Glutamatergic neuron (in vitro differentiated cells): ENCODE results near the gene DNAJA4. TPM values are rescaled to one million over a fixed set of nuclear protein-coding genes. Genes with fewer than 3 reads are reported as not detected.
A peak's percentile ranks its signal among the peaks of the same experiment; 100 is the strongest.

ENCODE experiments used
- DNase-seq: peaks from one replicate; pipeline ENCODE4 v3.0.0; 2022
- H3K27ac Mint-ChIP-seq: one replicate; pipeline ENCODE4 v1.8.0; 2020; ENCODE audit warnings: mild to moderate bottlenecking, mixed read lengths, inconsistent platforms; ENCODE audit not compliant: unreplicated experiment
- H3K27me3 Mint-ChIP-seq: one replicate; pipeline ENCODE4 v1.8.0; 2020; ENCODE audit warnings: mild to moderate bottlenecking, moderate library complexity, mixed read lengths, inconsistent platforms; ENCODE audit not compliant: unreplicated experiment
- H3K36me3 Mint-ChIP-seq: one replicate; pipeline ENCODE4 v1.8.0; 2020; ENCODE audit warnings: mild to moderate bottlenecking, mixed read lengths, inconsistent platforms; ENCODE audit not compliant: unreplicated experiment
- H3K4me1 Mint-ChIP-seq: one replicate; pipeline ENCODE4 v1.8.0; 2020; ENCODE audit warnings: mild to moderate bottlenecking, low read depth, mixed read lengths, inconsistent platforms; ENCODE audit not compliant: unreplicated experiment
- H3K4me3 Mint-ChIP-seq: one replicate; pipeline ENCODE4 v1.8.0; 2020; ENCODE audit warnings: mild to moderate bottlenecking, mixed read lengths, inconsistent platforms; ENCODE audit not compliant: unreplicated experiment
- H3K9me3 Mint-ChIP-seq: one replicate; pipeline ENCODE4 v1.8.0; 2020; ENCODE audit warnings: mild to moderate bottlenecking, moderate library complexity, mixed read lengths, inconsistent platforms; ENCODE audit not compliant: unreplicated experiment
- CTCF ChIP-seq: fragments of 200-600 bp; sonication (generic); IDR thresholded peaks from one replicate; pipeline ENCODE4 v1.5.0; 2021; ENCODE audit not compliant: partially characterized antibody, unreplicated experiment
- total RNA-seq: library from RNA; stranded (reverse); fragmentation: NEBNext Ultra II Directional; extraction: Animal tissue kit (Norgen Biotek cat#: 25700); gene quantifications from one replicate; pipeline ENCODE4 v1.2.1, GENCODE V29; 2021; ENCODE audit not compliant: unreplicated experiment

Gene DNAJA4
- total RNA-seq, 1 donor from 2014 or later = 2.4 TPM

- no peak for TF ChIP-seq CTCF
- peaks cover 7% of the 10 kb centered on the region for H3K27me3 Mint-ChIP-seq
- no peaks in the 10 kb centered on the region for H3K36me3 Mint-ChIP-seq
- peak overlapping the region; percentile 16 for H3K4me3 Mint-ChIP-seq
- DNase-seq = no peak
- peaks cover 17% of the 10 kb centered on the region for H3K4me1 Mint-ChIP-seq
- H3K9me3 Mint-ChIP-seq = peaks cover 3% of the 10 kb centered on the region
- peak overlapping the region; percentile 76 for H3K27ac Mint-ChIP-seq
These were observed 18.0 kb downstream of the DNAJA4 start for GRCh38 chr15:78282324-78282723.

- DNase-seq = no peak
- H3K4me3 Mint-ChIP-seq = no peak overlapping the region
- H3K27ac Mint-ChIP-seq = no peak overlapping the region
- H3K9me3 Mint-ChIP-seq = peaks cover 3% of the 10 kb centered on the region
- H3K27me3 Mint-ChIP-seq = peaks cover 6% of the 10 kb centered on the region
- no peaks in the 10 kb centered on the region for H3K36me3 Mint-ChIP-seq
- TF ChIP-seq CTCF = no peak
- H3K4me1 Mint-ChIP-seq = peaks cover 17% of the 10 kb centered on the region
These were observed 20.4 kb downstream of the DNAJA4 start for GRCh38 chr15:78284758-78285157.

- TF ChIP-seq CTCF = no peak
- DNase-seq = no peak
- Mint-ChIP-seq H3K9me3 (no peaks in the 10 kb centered on the region), H3K4me3 (no peak overlapping the region), H3K4me1 (no peaks in the 10 kb centered on the region), H3K27ac (no peak overlapping the region), H3K27me3 (peaks cover 4% of the 10 kb centered on the region), H3K36me3 (no peaks in the 10 kb centered on the region)
These were observed 25.9 kb downstream of the DNAJA4 start for GRCh38 chr15:78290222-78290621.

GRCh38 chr15:78291052-78291451 is 26.7 kb downstream of the DNAJA4 start:
- Mint-ChIP-seq H3K4me3 (no peak overlapping the region), H3K27ac (no peak overlapping the region), H3K4me1 (no peaks in the 10 kb centered on the region), H3K9me3 (no peaks in the 10 kb centered on the region), H3K27me3 (peaks cover 4% of the 10 kb centered on the region), H3K36me3 (no peaks in the 10 kb centered on the region)
- no peak for DNase-seq
- TF ChIP-seq CTCF = no peak

- Mint-ChIP-seq H3K9me3 (no peaks in the 10 kb centered on the region), H3K27ac (no peak overlapping the region), H3K4me3 (no peak overlapping the region), H3K27me3 (peaks cover 4% of the 10 kb centered on the region), H3K4me1 (no peaks in the 10 kb centered on the region), H3K36me3 (no peaks in the 10 kb centered on the region)
- no peak for DNase-seq
- no peak for TF ChIP-seq CTCF
These were observed 27.3 kb downstream of the DNAJA4 start for GRCh38 chr15:78291698-78292097.
